ENCODE measurements around the gene NPR1. TPM values are rescaled to one million over a fixed set of nuclear protein-coding genes. Genes with fewer than 3 reads are reported as not detected.

NPR1 gene
- total RNA-seq, 1 donor from 2014 or later: 0.19 TPM

GRCh38 chr1:153642161-153642560 is 36.3 kb upstream of the NPR1 start:
- TF ChIP-seq EZH2phosphoT487 (IDR thresholded peaks at IDR 0.05): no peak
- no peak for TF ChIP-seq CTCF (IDR thresholded peaks at IDR 0.05)
- TF ChIP-seq EZH2 (IDR thresholded peaks at IDR 0.05): no peak
- Histone ChIP-seq H3K9me3 (ENCODE audit: low read depth) (no peaks in the 10 kb centered on the region), H3K4me1 (no peaks in the 10 kb centered on the region), H3K4me3 (no peak overlapping the region), H3K9ac (no peak overlapping the region), H3K36me3 (peaks cover 41% of the 10 kb centered on the region), H3K27ac (no peak overlapping the region), H3K4me2 (no peak overlapping the region), H4K20me1 (ENCODE audit: low read depth) (peaks cover 46% of the 10 kb centered on the region), H3K27me3 (no peaks in the 10 kb centered on the region), H2AFZ (replicated peaks) (no peak overlapping the region), H3F3A (ENCODE audit: low read depth) (peaks cover 57% of the 10 kb centered on the region), H3K79me2 (ENCODE audit: low read depth) (peaks cover 66% of the 10 kb centered on the region)
- Mint-ChIP-seq H3K4me3 (no peak overlapping the region), H3K4me1 (peaks cover under 1% of the 10 kb centered on the region), H3K27ac (no peak overlapping the region), H3K27me3 (ENCODE audit: insufficient read depth, low read depth) (peaks cover 2% of the 10 kb centered on the region), H3K9me3 (no peaks in the 10 kb centered on the region), H3K36me3 (peaks cover 40% of the 10 kb centered on the region)
- no peak for DNase-seq (ENCODE audit: low spot score)

GRCh38 chr1:153643100-153643499 is 35.4 kb upstream of the NPR1 start:
- TF ChIP-seq CTCF (IDR thresholded peaks at IDR 0.05): no peak
- no peak for TF ChIP-seq EZH2 (IDR thresholded peaks at IDR 0.05)
- no peak for TF ChIP-seq EZH2phosphoT487 (IDR thresholded peaks at IDR 0.05)
- no peak for DNase-seq (ENCODE audit: low spot score)
- Mint-ChIP-seq H3K9me3 (peaks cover 2% of the 10 kb centered on the region), H3K27ac (no peak overlapping the region), H3K36me3 (peaks cover 41% of the 10 kb centered on the region), H3K4me1 (no peaks in the 10 kb centered on the region), H3K4me3 (no peak overlapping the region), H3K27me3 (ENCODE audit: insufficient read depth, low read depth) (peaks cover 6% of the 10 kb centered on the region)
- Histone ChIP-seq H3F3A (ENCODE audit: low read depth) (peaks cover 61% of the 10 kb centered on the region), H3K9me3 (ENCODE audit: low read depth) (no peaks in the 10 kb centered on the region), H3K27ac (peak overlapping the region; percentile 16), H4K20me1 (ENCODE audit: low read depth) (peaks cover 41% of the 10 kb centered on the region), H3K9ac (no peak overlapping the region), H3K4me3 (no peak overlapping the region), H3K79me2 (ENCODE audit: low read depth) (peaks cover 56% of the 10 kb centered on the region), H2AFZ (replicated peaks) (no peak overlapping the region), H3K27me3 (no peaks in the 10 kb centered on the region), H3K4me2 (no peak overlapping the region), H3K36me3 (peaks cover 33% of the 10 kb centered on the region), H3K4me1 (no peaks in the 10 kb centered on the region)

DNA sequence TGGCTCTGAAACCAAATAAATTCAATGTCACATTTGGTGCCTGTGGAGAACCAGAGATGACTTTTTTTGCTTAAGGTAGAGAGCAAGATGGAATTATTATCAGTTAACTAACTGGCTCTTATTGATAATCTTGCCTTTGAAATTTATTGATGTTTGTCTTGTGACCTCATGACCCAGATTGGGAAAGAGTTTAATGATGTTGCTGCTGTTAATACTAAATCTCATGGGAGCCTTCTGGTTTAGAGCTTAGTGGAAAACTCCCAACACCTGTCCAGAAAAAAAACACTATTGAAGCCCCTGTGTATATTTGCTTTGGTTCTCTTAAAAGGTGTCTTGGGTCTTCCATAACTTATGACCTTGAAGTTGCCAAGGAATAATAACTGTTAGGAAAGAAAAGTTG is 34.7 kb upstream of the NPR1 start:
- Histone ChIP-seq H3K36me3 (peaks cover 28% of the 10 kb centered on the region), H4K20me1 (ENCODE audit: low read depth) (peaks cover 41% of the 10 kb centered on the region), H2AFZ (replicated peaks) (no peak overlapping the region), H3K27ac (no peak overlapping the region), H3K27me3 (no peaks in the 10 kb centered on the region), H3K9ac (peak overlapping the region; percentile 12), H3F3A (ENCODE audit: low read depth) (peaks cover 61% of the 10 kb centered on the region), H3K79me2 (ENCODE audit: low read depth) (peaks cover 49% of the 10 kb centered on the region), H3K4me1 (no peaks in the 10 kb centered on the region), H3K4me2 (no peak overlapping the region), H3K9me3 (ENCODE audit: low read depth) (no peaks in the 10 kb centered on the region), H3K4me3 (no peak overlapping the region)
- TF ChIP-seq EZH2 (IDR thresholded peaks at IDR 0.05) (no peak), EZH2phosphoT487 (IDR thresholded peaks at IDR 0.05) (no peak)
- Mint-ChIP-seq H3K4me3 (no peak overlapping the region), H3K4me1 (no peaks in the 10 kb centered on the region), H3K36me3 (peaks cover 41% of the 10 kb centered on the region), H3K9me3 (peaks cover 2% of the 10 kb centered on the region), H3K27me3 (ENCODE audit: insufficient read depth, low read depth) (peaks cover 8% of the 10 kb centered on the region), H3K27ac (no peak overlapping the region)
- DNase-seq (ENCODE audit: low spot score): no peak

DNA sequence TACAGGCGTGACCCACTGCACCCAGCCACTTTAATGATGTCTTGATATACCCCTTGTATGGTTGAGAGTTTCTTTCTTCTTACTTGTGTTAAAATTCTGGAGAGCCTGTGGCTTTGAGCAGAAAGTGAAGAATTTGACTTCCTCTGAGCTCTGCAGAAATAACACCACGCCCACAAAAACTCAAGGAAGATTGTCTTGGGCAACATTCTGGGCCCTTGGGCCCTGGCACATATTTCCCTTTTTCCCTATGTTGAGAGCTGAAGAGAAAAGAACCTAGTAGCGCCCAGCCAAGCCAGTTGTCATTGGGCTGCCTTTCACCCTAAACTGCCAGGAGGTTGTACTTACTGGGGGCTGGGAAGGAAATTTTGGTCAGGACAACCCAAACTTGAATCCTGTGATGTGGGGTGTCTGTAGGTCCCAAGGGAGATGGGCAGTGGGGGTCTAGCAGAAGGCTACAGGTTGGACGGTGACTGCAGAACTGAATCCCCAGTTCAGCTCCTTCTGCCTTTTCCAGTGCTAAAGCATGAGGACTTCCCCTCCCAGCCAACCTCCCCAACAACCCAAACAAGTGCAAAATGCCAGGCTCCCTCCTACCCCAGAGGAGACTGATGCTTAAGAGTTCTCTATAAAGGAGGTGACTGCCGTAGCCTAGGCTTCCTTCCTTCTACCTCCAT is 31.7 kb upstream of the NPR1 start:
- H4K20me1 ChIP-seq (ENCODE audit: low read depth): peaks cover 24% of the 10 kb centered on the region
- no peaks in the 10 kb centered on the region for H3K27me3 ChIP-seq
- no peak for DNase-seq (ENCODE audit: low spot score)
- no peak overlapping the region for H3K4me3 Mint-ChIP-seq
- H3K27ac Mint-ChIP-seq: no peak overlapping the region
- no peaks in the 10 kb centered on the region for H3K4me1 ChIP-seq
- H2AFZ ChIP-seq (replicated peaks): no peak overlapping the region
- no peaks in the 10 kb centered on the region for H3K9me3 ChIP-seq (ENCODE audit: low read depth)
- H3F3A ChIP-seq (ENCODE audit: low read depth): peaks cover 53% of the 10 kb centered on the region
- H3K4me3 ChIP-seq: no peak overlapping the region
- H3K27ac ChIP-seq: peak overlapping the region; percentile 42
- H3K4me1 Mint-ChIP-seq: no peaks in the 10 kb centered on the region
- no peak overlapping the region for H3K4me2 ChIP-seq
- H3K36me3 ChIP-seq: peaks cover 20% of the 10 kb centered on the region
- H3K36me3 Mint-ChIP-seq: peaks cover 33% of the 10 kb centered on the region
- no peak for TF ChIP-seq EZH2 (IDR thresholded peaks at IDR 0.05)
- no peak for TF ChIP-seq CTCF (IDR thresholded peaks at IDR 0.05)
- TF ChIP-seq EZH2phosphoT487 (IDR thresholded peaks at IDR 0.05): no peak
- peaks cover 14% of the 10 kb centered on the region for H3K27me3 Mint-ChIP-seq (ENCODE audit: insufficient read depth, low read depth)
- H3K9me3 Mint-ChIP-seq: peaks cover 2% of the 10 kb centered on the region
- peaks cover 19% of the 10 kb centered on the region for H3K79me2 ChIP-seq (ENCODE audit: low read depth)
- no peak overlapping the region for H3K9ac ChIP-seq
